Measurements from ENCODE around the gene TSPAN18.

Gene TSPAN18

GRCh38 chr11:44711113-44711786 lies 15.5 kb upstream of the TSPAN18 start:
- DNase-seq (ENCODE audit: low read depth in 1 of 2, low spot score in 1 of 2): no peak

- no peak for DNase-seq (ENCODE audit: low read depth in 1 of 2, low spot score in 1 of 2)
Measured at GRCh38 chr11:44711787-44712608, 14.8 kb upstream of the TSPAN18 start.

- DNase-seq (ENCODE audit: low read depth in 1 of 2, low spot score in 1 of 2): no peak
Measured at GRCh38 chr11:44713022-44713421, 13.7 kb upstream of the TSPAN18 start.

- DNase-seq (ENCODE audit: low read depth in 1 of 2, low spot score in 1 of 2): no peak
Measured at GRCh38 chr11:44716256-44716655, 10.5 kb upstream of the TSPAN18 start.

GRCh38 chr11:44718057-44718456 lies 8.7 kb upstream of the TSPAN18 start:
- DNase-seq (ENCODE audit: low read depth in 1 of 2, low spot score in 1 of 2): no peak

GRCh38 chr11:44718612-44719390 lies 8.0 kb upstream of the TSPAN18 start:
- no peak for DNase-seq (ENCODE audit: low read depth in 1 of 2, low spot score in 1 of 2)

GRCh38 chr11:44725016-44725685 lies 1.6 kb upstream of the TSPAN18 start:
- DNase-seq (ENCODE audit: low read depth in 1 of 2, low spot score in 1 of 2): no peak

GRCh38 chr11:44725757-44726282 lies 942 bp upstream of the TSPAN18 start:
- DNase-seq (ENCODE audit: low read depth in 1 of 2, low spot score in 1 of 2): no peak

GRCh38 chr11:44727114-44727372 lies 281 bp downstream of the TSPAN18 start:
- peak in 1 of 2 donors; percentile 3 for DNase-seq (ENCODE audit: low read depth in 1 of 2, low spot score in 1 of 2)

GRCh38 chr11:44727373-44728287 lies 868 bp downstream of the TSPAN18 start:
- peak; percentile 66 to 72 for DNase-seq (ENCODE audit: low read depth in 1 of 2, low spot score in 1 of 2)

GRCh38 chr11:44728491-44728910 lies 1.7 kb downstream of the TSPAN18 start:
- DNase-seq (ENCODE audit: low read depth in 1 of 2, low spot score in 1 of 2): no peak

GRCh38 chr11:44729063-44729462 lies 2.3 kb downstream of the TSPAN18 start:
- no peak for DNase-seq (ENCODE audit: low read depth in 1 of 2, low spot score in 1 of 2)

- DNase-seq (ENCODE audit: low read depth in 1 of 2, low spot score in 1 of 2): no peak
Measured at GRCh38 chr11:44729713-44730112, 3.0 kb downstream of the TSPAN18 start.

- no peak for DNase-seq (ENCODE audit: low read depth in 1 of 2, low spot score in 1 of 2)
Measured at GRCh38 chr11:44730775-44731174, 4.0 kb downstream of the TSPAN18 start.

- DNase-seq (ENCODE audit: low read depth in 1 of 2, low spot score in 1 of 2): no peak
Measured at GRCh38 chr11:44731685-44732430, 5.1 kb downstream of the TSPAN18 start.

GRCh38 chr11:44732564-44732963 lies 5.8 kb downstream of the TSPAN18 start:
- DNase-seq (ENCODE audit: low read depth in 1 of 2, low spot score in 1 of 2): no peak

- DNase-seq (ENCODE audit: low read depth in 1 of 2, low spot score in 1 of 2): no peak
Measured at GRCh38 chr11:44733877-44734276, 7.1 kb downstream of the TSPAN18 start.

GRCh38 chr11:44734843-44735381 lies 8.2 kb downstream of the TSPAN18 start:
- no peak for DNase-seq (ENCODE audit: low read depth in 1 of 2, low spot score in 1 of 2)

GRCh38 chr11:44736791-44737190 lies 10.0 kb downstream of the TSPAN18 start:
- DNase-seq (ENCODE audit: low read depth in 1 of 2, low spot score in 1 of 2): no peak

All from stimulated activated CD4-positive, alpha-beta T cell treated with anti-CD3 and anti-CD28 coated beads, Interleukin-15, amount 100 ng/mL, for 1 hour (primary cell).